OCI-LY7 (cell line): ENCODE data around the gene NINJ2. TPM values are rescaled to one million over a fixed set of nuclear protein-coding genes. Genes with fewer than 3 reads are reported as not detected.

ENCODE experiments used
- BruUV-seq: library from RNA; stranded (reverse); fragments of 400-500 nt; replicated peaks from 2 replicates; lab custom pipeline; 2021; lab: Mats Ljungman, UMichigan
- CTCF ChIA-PET: fragments of 300-600 bp; sonication (Branson Sonifier 250); formaldehyde crosslinking; loops from one replicate; lab custom pipeline; 2022; ENCODE audit warnings: antibody characterized with exemption; ENCODE audit not compliant: unreplicated experiment; lab: Charles Lee
- POLR2A ChIA-PET: fragments of 300-600 bp; sonication (Branson Sonifier 250); formaldehyde crosslinking; loops from one replicate; lab custom pipeline; 2022; ENCODE audit warnings: antibody characterized with exemption; lab: Charles Lee
- DNase-seq: peaks from one replicate; pipeline ENCODE4 v3.0.0-alpha.2; 2015; ENCODE audit warnings: low spot score
- H2AFZ ChIP-seq: fragments of 200-600 bp; sonication (generic), shearing (Covaris generic); 2 replicates; pipeline ENCODE4 v1.6.1; 2014; ENCODE audit warnings: mild to moderate bottlenecking, antibody characterized with exemption, low read length, moderate library complexity
- H3K27ac ChIP-seq: fragments of 200-600 bp; sonication (generic); 2 replicates; pipeline ENCODE4 v1.5.1; 2014; ENCODE audit warnings: mixed run types, low read depth, mild to moderate bottlenecking, moderate library complexity, low read length, inconsistent platforms; ENCODE audit not compliant: poor library complexity, severe bottlenecking
- H3K36me3 ChIP-seq: fragments of 200-600 bp; sonication (generic); 2 replicates; pipeline ENCODE4 v1.6.1; 2014; ENCODE audit warnings: mild to moderate bottlenecking, antibody characterized with exemption, low read length, moderate library complexity, mixed read lengths; ENCODE audit not compliant: insufficient read depth
- H3K4me1 ChIP-seq: fragments of 200-600 bp; sonication (generic); 2 replicates; pipeline ENCODE4 v1.5.1; 2014; ENCODE audit warnings: mild to moderate bottlenecking, low read length; ENCODE audit not compliant: insufficient read depth, poor library complexity, severe bottlenecking
- H3K4me2 ChIP-seq: fragments of 200-600 bp; sonication (generic); 2 replicates; pipeline ENCODE4 v1.6.1; 2014; ENCODE audit warnings: mild to moderate bottlenecking, low read length
- H3K4me3 ChIP-seq: fragments of 200-600 bp; sonication (generic); 2 replicates; pipeline ENCODE4 v1.5.1; 2014; ENCODE audit warnings: mild to moderate bottlenecking, low read depth, low read length; ENCODE audit not compliant: poor library complexity, severe bottlenecking
- H3K79me2 ChIP-seq: fragments of 200-600 bp; sonication (generic); 2 replicates; pipeline ENCODE4 v1.6.1; 2016; ENCODE audit warnings: low read depth, mild to moderate bottlenecking, low read length, moderate library complexity, mixed read lengths; ENCODE audit not compliant: insufficient read depth
- H3K9me2 ChIP-seq: fragments of 200-600 bp; sonication (generic); 2 replicates; pipeline ENCODE4 v1.6.1; 2016; ENCODE audit warnings: mild to moderate bottlenecking, low read length, mixed read lengths; ENCODE audit not compliant: insufficient read depth
- H3K9me3 ChIP-seq: fragments of 200-600 bp; sonication (generic); 2 replicates; pipeline ENCODE4 v1.6.1; 2014; ENCODE audit warnings: mild to moderate bottlenecking, mixed run types, low read length, mixed read lengths
- H4K20me1 ChIP-seq: fragments of 200-600 bp; sonication (generic); 2 replicates; pipeline ENCODE4 v1.6.1; 2014; ENCODE audit warnings: mild to moderate bottlenecking, antibody characterized with exemption, low read length, moderate library complexity, mixed read lengths; ENCODE audit not compliant: insufficient read depth
- CTCF ChIP-seq: fragments of 200-600 bp; sonication (generic); conservative IDR thresholded peaks from 2 replicates; pipeline ENCODE4 v1.5.1; 2014; ENCODE audit warnings: mild to moderate bottlenecking, antibody characterized with exemption, low read length, moderate library complexity, mixed read lengths
- EZH2phosphoT487 ChIP-seq: fragments of 200-600 bp; sonication (generic); IDR thresholded peaks from 2 replicates; pipeline ENCODE4 v1.6.1; 2018; ENCODE audit warnings: low read depth, borderline replicate concordance, mild to moderate bottlenecking, mixed run types, antibody characterized with exemption, low read length, moderate library complexity, mixed read lengths
- intact Hi-C: fragments of 100-400 bp; cut with micrococcal nuclease; formaldehyde crosslinking; loops from one replicate; pipeline ENCODE4 v1.10.0; 2022; ENCODE audit not compliant: unreplicated experiment
- total RNA-seq, 2 experiments: library from RNA; depleted of rRNA in 1 of 2; stranded (reverse); fragments of >200 nt in 1 of 2; shearing (Covaris generic) in 1 of 2; gene quantifications; 2 replicates each; pipeline ENCODE4 v1.2.3, GENCODE V29; 2014 to 2022

Gene NINJ2
- total RNA-seq, 2 experiments from 2014 or later: 0.79 to 4.4 TPM

GRCh38 chr12:530308-530707 lies 132.9 kb downstream of the NINJ2 start:
- H3K36me3 ChIP-seq: no peaks in the 10 kb centered on the region
- H3K4me2 ChIP-seq: no peak overlapping the region
- no peak for DNase-seq
- ChIA-PET CTCF (no interaction called here), POLR2A (interaction anchor here (0.6 kb wide), 1 partner anchor 10 kb away, joined by 3 read pairs; no protein-coding TSS in a partner anchor)
- H3K9me2 ChIP-seq: no peaks in the 10 kb centered on the region
- TF ChIP-seq CTCF (no peak), EZH2phosphoT487 (no peak)
- H2AFZ ChIP-seq: no peak overlapping the region
- peaks cover 3% of the 10 kb centered on the region for H3K4me1 ChIP-seq
- no peak overlapping the region for H3K4me3 ChIP-seq
- no peak overlapping the region for H3K27ac ChIP-seq
- no peaks in the 10 kb centered on the region for H4K20me1 ChIP-seq
- no peaks in the 10 kb centered on the region for H3K79me2 ChIP-seq
- BruUV-seq: no TSS peak
- intact Hi-C loops: no loop called here
- H3K9me3 ChIP-seq: no peaks in the 10 kb centered on the region

DNA sequence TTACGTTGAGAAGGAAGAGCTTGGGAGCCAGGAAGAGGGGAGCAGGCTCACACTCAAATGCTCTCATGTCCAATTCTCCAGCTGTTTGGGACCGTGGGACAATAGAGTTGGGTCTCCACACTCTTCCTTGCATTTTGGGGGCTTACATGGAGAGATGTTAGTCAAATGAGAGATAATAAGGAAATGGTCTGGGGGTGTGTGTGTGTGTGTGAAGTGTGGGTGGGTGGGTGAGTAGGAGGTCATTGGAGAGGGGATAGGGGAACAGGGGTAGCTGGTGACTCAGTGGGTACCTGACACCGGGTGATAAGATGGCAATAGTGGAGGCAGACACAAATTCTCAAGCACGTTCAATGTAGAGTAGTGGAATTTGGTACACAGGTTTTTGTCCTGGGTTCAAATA lies 135.5 kb downstream of the NINJ2 start:
- DNase-seq: no peak
- H3K36me3 ChIP-seq: no peaks in the 10 kb centered on the region
- no peaks in the 10 kb centered on the region for H3K9me2 ChIP-seq
- no peak for TF ChIP-seq EZH2phosphoT487
- no peak for TF ChIP-seq CTCF
- H4K20me1 ChIP-seq: no peaks in the 10 kb centered on the region
- peaks cover 3% of the 10 kb centered on the region for H3K4me1 ChIP-seq
- POLR2A ChIA-PET: no interaction called here
- no peak overlapping the region for H3K4me2 ChIP-seq
- H3K27ac ChIP-seq: no peak overlapping the region
- no peaks in the 10 kb centered on the region for H3K9me3 ChIP-seq
- BruUV-seq: no TSS peak
- CTCF ChIA-PET: interaction anchor here (0.5 kb wide), 1 partner anchor 18 kb away, joined by 3 read pairs; no protein-coding TSS in a partner anchor
- intact Hi-C loops: no loop called here
- H3K79me2 ChIP-seq: no peaks in the 10 kb centered on the region
- H2AFZ ChIP-seq: no peak overlapping the region
- no peak overlapping the region for H3K4me3 ChIP-seq

DNA sequence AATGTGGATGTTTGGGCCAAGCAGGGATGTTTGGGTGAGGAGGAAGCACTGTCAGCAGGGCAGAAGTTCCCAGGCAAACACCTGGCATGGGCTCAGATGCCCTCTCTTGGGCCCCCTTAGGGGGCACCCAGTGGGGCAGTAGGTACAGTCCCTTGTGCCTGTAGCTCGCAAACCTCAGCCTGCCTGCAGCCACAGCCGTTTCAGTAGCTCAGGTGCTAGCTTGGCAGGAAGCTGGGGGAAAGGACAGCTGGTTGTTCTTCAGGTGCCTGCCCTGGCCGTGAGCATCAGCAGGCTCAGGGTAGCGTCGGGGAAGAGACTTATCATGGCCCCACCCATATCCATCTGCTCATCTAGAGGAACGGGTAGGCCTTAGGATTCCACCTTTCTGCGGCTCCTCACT lies 136.0 kb downstream of the NINJ2 start:
- no peak overlapping the region for H2AFZ ChIP-seq
- H3K9me2 ChIP-seq: no peaks in the 10 kb centered on the region
- H3K36me3 ChIP-seq: no peaks in the 10 kb centered on the region
- no peak overlapping the region for H3K27ac ChIP-seq
- ChIA-PET POLR2A (no interaction called here), CTCF (interaction anchor here (0.9 kb wide), 1 partner anchor 17 kb away, joined by 3 read pairs; no protein-coding TSS in a partner anchor)
- no peaks in the 10 kb centered on the region for H3K9me3 ChIP-seq
- intact Hi-C loops: no loop called here
- BruUV-seq: no TSS peak
- H3K4me2 ChIP-seq: no peak overlapping the region
- no peak overlapping the region for H3K4me3 ChIP-seq
- peaks cover 3% of the 10 kb centered on the region for H3K4me1 ChIP-seq
- H3K79me2 ChIP-seq: no peaks in the 10 kb centered on the region
- H4K20me1 ChIP-seq: no peaks in the 10 kb centered on the region
- DNase-seq: peak; percentile 20
- TF ChIP-seq CTCF (no peak), EZH2phosphoT487 (no peak)
